Activated CD4-positive, alpha-beta T cell treated with anti-CD3 and anti-CD28 coated beads, Interleukin-2, amount 10 ng/mL, durations not matched to agents 7 days and 5 days (primary cell): ENCODE measurements around the gene ATP11C. TPM values are rescaled to one million over a fixed set of nuclear protein-coding genes. Genes with fewer than 3 reads are reported as not detected.
"Not testable (repeated sequence)": the region's sequence is repeated elsewhere in the genome, so short reads cannot be mapped to it uniquely, and the experiment has no call there.

Experiments
- CTCF ChIA-PET: fragments of 350-600 bp; sonication (Branson Sonifier 250); formaldehyde crosslinking; loops from one replicate; lab custom pipeline; 2021; ENCODE audit warnings: antibody characterized with exemption; lab: Charles Lee
- POLR2A ChIA-PET: fragments of 350-600 bp; sonication (Branson Sonifier 250); formaldehyde crosslinking; loops from one replicate; lab custom pipeline; 2021; ENCODE audit warnings: antibody characterized with exemption; lab: Charles Lee
- DNase-seq: peaks from one replicate; pipeline ENCODE4 v3.0.0-alpha.2; 2020
- H3K27ac Mint-ChIP-seq: one replicate; pipeline ENCODE4 v1.8.0; 2021; ENCODE audit warnings: mild to moderate bottlenecking, moderate library complexity, mixed read lengths
- H3K27me3 Mint-ChIP-seq: one replicate; pipeline ENCODE4 v1.8.0; 2021; ENCODE audit warnings: mixed read lengths
- H3K36me3 Mint-ChIP-seq: one replicate; pipeline ENCODE4 v1.8.0; 2021; ENCODE audit warnings: low read depth, mixed read lengths
- H3K4me1 Mint-ChIP-seq: one replicate; pipeline ENCODE4 v1.8.0; 2021; ENCODE audit warnings: mixed read lengths
- H3K4me3 Mint-ChIP-seq: one replicate; pipeline ENCODE4 v1.8.0; 2021; ENCODE audit warnings: mild to moderate bottlenecking, moderate library complexity, mixed read lengths
- H3K9me3 Mint-ChIP-seq: one replicate; pipeline ENCODE4 v1.8.0; 2021; ENCODE audit warnings: mixed read lengths
- total RNA-seq, 2 experiments: library from RNA; stranded (reverse); gene quantifications; one replicate each; pipeline ENCODE4 v1.2.3, GENCODE V29; 2021

ATP11C gene
- total RNA-seq = 10 to 100 TPM; 13.8 to 15.4 TPM

DNA sequence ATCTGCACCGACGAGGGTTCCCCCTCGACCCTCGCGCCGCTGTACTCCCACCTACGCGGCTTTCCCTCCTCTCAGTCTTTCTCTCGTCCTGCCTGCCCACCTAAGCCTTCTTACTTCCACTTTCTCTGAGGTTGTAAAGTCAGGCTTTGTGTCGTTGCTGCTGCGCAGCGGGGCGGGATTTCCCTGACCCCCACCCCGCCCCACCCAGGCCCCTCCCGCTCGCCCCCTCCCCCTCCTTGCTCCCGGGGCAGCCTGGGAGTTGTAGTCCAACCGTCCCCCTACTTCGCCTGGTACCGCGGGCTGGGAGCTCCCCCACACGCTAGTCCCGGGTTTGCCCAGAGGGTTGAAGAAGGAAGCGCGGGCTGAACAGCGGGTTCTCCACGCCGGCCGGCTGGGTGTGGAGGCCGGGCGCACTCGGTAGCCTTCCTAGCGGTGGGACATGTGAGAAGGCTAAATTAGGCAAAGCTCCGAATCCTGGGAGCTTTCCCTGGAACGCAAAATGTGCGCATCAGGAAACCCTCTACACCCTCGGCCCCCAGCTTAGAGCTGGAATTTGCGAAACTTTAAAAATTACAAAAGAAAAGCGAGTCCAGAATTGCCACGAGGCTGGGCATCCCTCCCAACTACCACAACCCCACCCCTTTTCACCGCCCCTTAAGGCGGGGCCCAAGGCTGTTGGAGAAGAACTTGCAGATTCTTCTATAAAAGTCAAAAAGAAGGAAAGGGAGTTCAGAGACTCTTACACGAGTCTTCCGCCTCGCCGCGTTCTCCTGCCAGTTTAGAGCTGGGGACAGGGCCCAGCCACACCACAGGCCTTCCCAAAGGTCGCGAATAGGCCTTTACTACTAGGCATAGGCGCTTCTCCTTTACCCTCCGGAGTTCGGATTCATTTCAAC, at the start of gene ATP11C:
Gene ATP11C (minus strand): TSS at position 153 of the 896 bp plus-strand sequence. CDS start 1,011 bp downstream, outside the sequence.
- peak; percentile 83 for DNase-seq
- H3K4me3 Mint-ChIP-seq = peak within 1 kb of the TSS; percentile 87
- H3K9me3 Mint-ChIP-seq = no peaks in the 10 kb centered on the region
- POLR2A ChIA-PET = no interaction called here
- CTCF ChIA-PET = interaction anchor here (0.6 to 1.2 kb wide), 5 partner anchors 13 to 1237 kb away, joined by 3 to 4 read pairs (median 3); no protein-coding TSS in a partner anchor
- H3K27me3 Mint-ChIP-seq = no peaks in the 10 kb centered on the region
- H3K36me3 Mint-ChIP-seq = peaks cover 2% of the 10 kb centered on the region
- H3K27ac Mint-ChIP-seq = peak within 1 kb of the TSS; percentile 98
- H3K4me1 Mint-ChIP-seq = peaks cover 24% of the 10 kb centered on the region

DNA sequence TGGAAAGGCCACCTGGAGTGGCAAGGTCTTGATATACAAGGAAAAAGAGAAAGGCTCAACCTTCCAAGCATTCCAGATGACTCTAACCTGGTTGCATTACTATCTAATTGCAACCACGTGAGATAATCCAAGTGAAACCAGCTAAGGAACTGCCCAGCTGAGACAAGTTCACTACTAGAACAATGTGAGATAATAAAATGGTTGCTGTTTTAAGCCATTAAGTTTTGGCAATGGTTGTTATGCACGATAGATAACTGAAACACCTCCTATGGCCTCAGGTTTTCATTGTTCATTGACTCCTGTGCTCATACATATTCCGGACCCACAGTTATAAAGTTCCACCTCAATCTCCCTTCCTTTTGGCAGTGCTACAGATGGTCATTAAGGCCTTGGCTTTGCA, 41.6 kb upstream of the ATP11C start:
- H3K4me3 Mint-ChIP-seq = no peak overlapping the region
- no peak for DNase-seq
- H3K4me1 Mint-ChIP-seq = no peaks in the 10 kb centered on the region
- peaks cover 8% of the 10 kb centered on the region for H3K27me3 Mint-ChIP-seq
- H3K9me3 Mint-ChIP-seq = no peaks in the 10 kb centered on the region
- CTCF ChIA-PET = no interaction called here
- no peak overlapping the region for H3K27ac Mint-ChIP-seq
- H3K36me3 Mint-ChIP-seq = no peaks in the 10 kb centered on the region
- POLR2A ChIA-PET = no interaction called here

DNA sequence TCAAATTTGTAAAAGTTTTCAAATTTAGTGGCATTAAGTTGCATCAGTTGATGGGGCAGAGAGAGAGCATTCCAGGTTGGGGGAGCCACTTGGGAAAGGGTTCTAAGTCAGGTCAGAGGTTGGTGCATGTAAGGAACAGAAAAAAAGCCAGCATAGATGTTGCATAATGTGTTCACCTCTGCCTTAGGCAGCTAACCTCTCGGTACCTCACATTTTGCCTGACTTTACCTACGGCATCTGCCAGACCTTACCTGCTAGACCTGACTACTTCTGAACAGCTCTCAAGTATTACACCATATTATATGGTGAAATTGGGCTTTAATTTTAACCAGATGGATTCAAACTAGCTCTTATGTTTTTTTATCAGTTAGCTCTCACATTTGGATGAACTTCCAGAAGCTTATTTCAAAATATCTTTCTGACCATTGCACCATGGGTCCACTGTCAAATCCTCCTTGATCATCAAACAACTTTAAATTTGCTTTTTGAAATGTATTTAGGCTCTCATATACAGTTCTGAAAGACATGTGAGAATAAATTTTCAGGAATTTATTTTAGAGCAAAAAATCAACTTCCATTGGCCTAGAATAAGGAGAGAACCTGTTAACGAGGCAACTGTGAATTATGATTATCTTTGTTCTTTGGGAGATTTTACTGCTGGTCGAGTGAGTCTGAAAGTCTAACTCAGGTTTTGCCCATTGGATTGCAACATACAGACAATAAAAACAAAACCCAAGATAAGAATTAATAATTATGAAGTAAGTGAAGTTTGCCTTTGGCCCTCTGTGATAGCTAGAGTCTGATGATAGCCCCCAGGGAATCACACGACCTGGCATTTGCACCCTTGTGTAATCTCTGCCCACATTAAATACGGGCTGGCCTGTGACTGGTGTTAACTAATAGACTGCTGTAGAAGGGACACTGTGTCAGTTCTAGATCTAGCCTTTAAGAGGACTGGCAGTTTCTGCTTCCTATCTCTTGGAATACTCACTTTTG, 40.1 kb upstream of the ATP11C start:
- Mint-ChIP-seq H3K36me3 (no peaks in the 10 kb centered on the region), H3K4me1 (no peaks in the 10 kb centered on the region), H3K4me3 (no peak overlapping the region), H3K27me3 (peaks cover 8% of the 10 kb centered on the region), H3K9me3 (no peaks in the 10 kb centered on the region), H3K27ac (no peak overlapping the region)
- no peak for DNase-seq
- POLR2A ChIA-PET = no interaction called here
- CTCF ChIA-PET = no interaction called here

DNA sequence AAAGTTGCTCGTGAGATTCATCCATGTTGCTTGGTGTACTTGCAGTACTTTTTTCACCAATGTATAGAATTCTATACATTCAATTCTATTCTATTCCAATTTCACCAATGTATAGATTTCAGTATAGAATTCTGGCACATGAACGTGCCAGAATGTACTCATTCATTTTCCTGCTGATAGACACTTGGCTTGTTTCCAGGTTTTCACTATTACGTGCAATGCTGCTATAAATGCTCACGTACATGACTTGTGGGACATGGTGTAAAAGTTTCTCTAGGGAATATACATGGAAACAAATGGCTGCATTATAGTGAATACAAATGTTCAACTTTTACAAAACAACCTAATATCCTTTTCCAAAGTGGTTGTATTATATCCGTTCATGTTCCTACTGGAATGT, 39.3 kb upstream of the ATP11C start:
- Mint-ChIP-seq H3K9me3 (no peaks in the 10 kb centered on the region), H3K36me3 (no peaks in the 10 kb centered on the region), H3K4me3 (no peak overlapping the region), H3K27me3 (peaks cover 8% of the 10 kb centered on the region), H3K4me1 (no peaks in the 10 kb centered on the region), H3K27ac (no peak overlapping the region)
- POLR2A ChIA-PET = no interaction called here
- DNase-seq = no peak
- CTCF ChIA-PET = no interaction called here

DNA sequence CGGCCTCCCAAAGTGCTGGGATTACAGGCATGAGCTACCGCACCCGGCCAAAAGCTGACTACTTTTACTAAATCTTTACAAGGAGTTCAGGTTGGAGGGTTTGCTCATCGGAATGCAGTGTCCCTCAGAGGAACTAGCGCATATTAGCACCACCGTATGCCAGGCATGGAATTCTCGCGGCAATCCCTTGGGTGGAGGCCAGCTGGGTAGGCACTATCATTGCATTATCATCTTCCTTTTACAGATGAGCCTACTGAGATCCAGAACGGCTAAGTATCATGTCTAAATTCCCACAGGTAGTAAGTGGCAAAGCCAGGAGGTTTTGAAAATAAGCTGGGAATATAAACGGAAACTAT, 38.5 kb upstream of the ATP11C start:
- Mint-ChIP-seq H3K4me3 (no peak overlapping the region), H3K27ac (no peak overlapping the region), H3K27me3 (peaks cover 8% of the 10 kb centered on the region), H3K4me1 (no peaks in the 10 kb centered on the region), H3K36me3 (no peaks in the 10 kb centered on the region), H3K9me3 (no peaks in the 10 kb centered on the region)
- ChIA-PET CTCF (no interaction called here), POLR2A (no interaction called here)
- DNase-seq = no peak

DNA sequence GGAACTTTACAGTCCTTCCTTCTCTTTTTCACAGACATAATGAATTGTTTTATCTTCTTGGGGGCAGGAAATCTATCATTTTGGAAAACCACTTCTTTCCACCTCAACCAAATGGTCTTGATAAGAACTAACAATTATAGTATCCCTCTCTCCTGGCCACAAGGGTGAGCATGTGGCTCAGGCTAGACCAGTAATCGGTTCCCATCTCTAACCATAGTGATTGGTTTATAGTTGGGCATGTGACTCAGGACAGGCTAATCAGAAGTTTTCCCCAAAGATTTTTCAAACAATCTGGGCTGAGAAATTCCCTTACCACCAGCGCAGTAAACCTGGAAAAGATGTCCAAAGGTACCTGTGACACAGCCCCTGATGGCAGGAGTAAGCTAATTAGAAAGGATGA, 36.4 kb upstream of the ATP11C start:
- H3K4me1 Mint-ChIP-seq = no peaks in the 10 kb centered on the region
- no peak overlapping the region for H3K27ac Mint-ChIP-seq
- H3K9me3 Mint-ChIP-seq = no peaks in the 10 kb centered on the region
- no peak for DNase-seq
- CTCF ChIA-PET = no interaction called here
- POLR2A ChIA-PET = no interaction called here
- H3K36me3 Mint-ChIP-seq = no peaks in the 10 kb centered on the region
- H3K4me3 Mint-ChIP-seq = no peak overlapping the region
- H3K27me3 Mint-ChIP-seq = peaks cover 8% of the 10 kb centered on the region

DNA sequence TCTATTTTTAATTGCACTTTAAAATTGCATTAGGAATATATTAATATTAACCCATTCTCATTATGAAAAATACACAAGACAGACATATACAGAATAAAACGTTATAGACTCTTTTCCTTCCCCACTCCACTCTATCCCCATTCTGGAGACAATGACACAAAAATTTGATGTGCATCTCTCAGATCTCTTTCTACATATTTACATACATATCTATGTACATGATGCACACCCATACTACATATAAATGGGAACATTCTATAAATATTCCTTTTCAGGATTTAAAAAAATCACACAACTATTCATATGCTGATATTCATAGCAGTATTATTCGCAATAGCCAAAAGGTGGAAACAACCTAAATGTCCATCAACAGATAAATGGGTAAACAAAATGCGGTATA, 34.9 kb upstream of the ATP11C start:
- Mint-ChIP-seq H3K27me3 (peaks cover 8% of the 10 kb centered on the region), H3K9me3 (no peaks in the 10 kb centered on the region), H3K36me3 (no peaks in the 10 kb centered on the region), H3K27ac (no peak overlapping the region), H3K4me1 (no peaks in the 10 kb centered on the region), H3K4me3 (no peak overlapping the region)
- DNase-seq = no peak
- ChIA-PET CTCF (no interaction called here), POLR2A (no interaction called here)

DNA sequence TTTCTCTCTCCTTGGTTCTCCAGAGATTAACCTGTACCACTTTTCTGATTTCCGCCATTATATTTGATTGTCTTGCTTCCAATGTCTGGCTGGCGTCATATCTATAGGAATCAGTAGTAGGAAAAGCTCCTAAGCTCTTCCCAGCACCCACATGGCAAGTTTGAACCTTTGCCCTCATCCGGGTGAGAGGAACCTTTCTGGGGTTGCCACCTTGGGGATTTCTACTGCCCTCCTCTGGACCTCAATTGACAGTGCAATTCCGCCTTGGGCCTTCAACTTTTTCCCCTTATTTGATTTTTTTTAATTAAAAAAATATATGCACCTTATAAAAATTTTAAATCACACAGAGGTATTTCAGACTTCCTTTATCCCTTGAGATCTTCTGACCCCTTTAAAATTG, 34.4 kb upstream of the ATP11C start:
- Mint-ChIP-seq H3K9me3 (no peaks in the 10 kb centered on the region), H3K4me1 (no peaks in the 10 kb centered on the region), H3K36me3 (no peaks in the 10 kb centered on the region), H3K27me3 (peaks cover 8% of the 10 kb centered on the region), H3K4me3 (no peak overlapping the region), H3K27ac (no peak overlapping the region)
- CTCF ChIA-PET = interaction anchor here (0.8 kb wide), 1 partner anchor 25 kb away, joined by 3 read pairs; no protein-coding TSS in a partner anchor
- POLR2A ChIA-PET = no interaction called here
- no peak for DNase-seq

DNA sequence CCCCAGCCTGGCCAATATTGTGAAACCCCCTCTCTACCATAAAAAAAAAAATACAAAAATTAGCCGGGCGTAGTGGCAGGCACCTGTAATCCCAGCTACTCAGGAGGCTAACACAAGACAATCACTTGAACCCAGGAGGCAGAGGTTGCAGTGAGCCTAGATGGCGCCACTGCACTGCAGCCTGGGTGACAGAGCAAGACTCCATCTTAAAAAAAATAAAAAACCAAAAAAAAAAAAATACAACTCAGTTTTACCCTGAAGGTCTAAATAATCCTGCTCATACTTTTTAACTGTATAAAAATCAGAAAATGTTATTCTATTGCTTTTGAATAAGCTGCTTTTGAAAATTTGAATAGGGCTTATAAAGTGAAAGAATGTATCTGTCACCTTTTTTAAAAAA, 33.3 kb upstream of the ATP11C start:
- H3K9me3 Mint-ChIP-seq, DNase-seq, H3K36me3 Mint-ChIP-seq, H3K27ac Mint-ChIP-seq, H3K4me3 Mint-ChIP-seq, H3K27me3 Mint-ChIP-seq, POLR2A ChIA-PET, H3K4me1 Mint-ChIP-seq: not testable (repeated sequence)
- CTCF ChIA-PET = interaction anchor here (0.6 to 0.7 kb wide), 2 partner anchors 33 to 357 kb away, joined by 3 read pairs; partner anchors contain the start of gene ATP11C

DNA sequence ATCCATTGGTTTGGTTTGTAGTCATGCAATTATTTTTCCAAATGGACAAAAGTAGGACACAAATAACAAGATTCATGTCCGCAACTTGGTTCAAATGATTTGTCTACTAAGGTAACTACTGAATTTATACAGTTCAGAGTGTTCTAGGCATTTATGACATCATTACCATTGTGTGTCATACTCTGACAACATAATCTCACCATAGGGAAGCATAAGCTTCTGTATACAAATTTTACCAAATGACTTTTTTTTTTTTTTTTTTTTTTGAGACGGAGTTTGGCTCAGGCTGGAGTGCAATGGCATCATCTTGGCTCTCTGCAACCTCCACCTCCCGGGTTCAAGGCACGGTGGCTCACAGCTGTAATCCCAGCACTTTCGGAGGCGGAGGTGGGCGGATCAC, 32.6 kb upstream of the ATP11C start, which contains the start of gene CXorf66:
Gene CXorf66 (minus strand): TSS at position 101 of the 400 bp plus-strand sequence. CDS start 25 bp downstream, at position 76.
- Mint-ChIP-seq H3K27me3 (peaks cover 3% of the 10 kb centered on the region), H3K9me3 (no peaks in the 10 kb centered on the region), H3K4me1 (no peaks in the 10 kb centered on the region), H3K36me3 (no peaks in the 10 kb centered on the region), H3K27ac (no peak within 1 kb of the TSS), H3K4me3 (no peak within 1 kb of the TSS)
- ChIA-PET CTCF (interaction anchor here (0.7 kb wide), 1 partner anchor 32 kb away, joined by 3 read pairs; the partner anchor contains the start of gene ATP11C), POLR2A (no interaction called here)
- DNase-seq = no peak

DNA sequence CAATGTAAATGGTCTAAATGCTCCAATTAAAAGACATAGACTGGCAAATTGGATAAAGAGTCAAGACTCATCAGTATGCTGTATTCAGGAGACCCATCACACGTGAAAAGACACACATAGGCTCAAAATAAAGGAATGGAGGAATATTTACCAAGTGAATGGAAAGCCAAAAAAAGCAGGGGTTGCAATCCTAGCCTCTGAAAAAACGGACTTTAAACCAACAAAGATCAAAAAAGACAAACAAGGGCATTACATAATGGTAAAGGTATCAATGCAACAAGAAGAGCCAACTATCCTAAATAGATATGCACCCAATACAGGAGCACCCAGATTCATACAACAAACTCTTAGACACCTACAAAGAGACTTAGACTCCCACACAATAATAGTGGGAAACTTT, 28.2 kb upstream of the ATP11C start:
- POLR2A ChIA-PET = not testable (repeated sequence)

DNA sequence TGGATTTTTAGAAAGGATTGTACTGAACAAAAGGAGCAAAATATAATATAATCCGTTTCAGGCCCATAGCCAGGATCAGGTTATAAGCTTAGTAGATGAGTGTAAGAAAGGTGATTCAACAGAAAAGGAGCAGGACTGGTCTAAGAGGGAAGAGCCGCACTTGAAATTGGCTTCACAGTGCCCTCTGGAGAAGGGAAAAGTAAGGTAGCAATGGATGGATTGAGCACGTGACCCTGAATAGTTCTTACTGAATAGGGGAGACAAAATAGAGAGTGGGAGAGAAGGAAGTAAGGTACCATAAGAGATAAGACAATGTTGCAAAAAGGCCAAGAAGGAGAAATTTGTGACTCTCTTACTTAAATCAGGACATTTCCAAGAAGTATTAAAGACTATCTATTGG, 16.9 kb upstream of the ATP11C start:
- Mint-ChIP-seq H3K9me3 (no peaks in the 10 kb centered on the region), H3K27ac (no peak overlapping the region), H3K4me1 (no peaks in the 10 kb centered on the region), H3K36me3 (no peaks in the 10 kb centered on the region), H3K27me3 (no peaks in the 10 kb centered on the region), H3K4me3 (no peak overlapping the region)
- no peak for DNase-seq
- CTCF ChIA-PET = interaction anchor here (0.9 kb wide), 1 partner anchor 19 kb away, joined by 3 read pairs; no protein-coding TSS in a partner anchor
- POLR2A ChIA-PET = no interaction called here

More for the DNA sequence above, 28.2 kb upstream of the ATP11C start:
- H3K27ac Mint-ChIP-seq, H3K9me3 Mint-ChIP-seq, H3K4me3 Mint-ChIP-seq, H3K36me3 Mint-ChIP-seq, CTCF ChIA-PET, DNase-seq, H3K27me3 Mint-ChIP-seq, H3K4me1 Mint-ChIP-seq: not testable (repeated sequence)
